GM12878 (cell line): ENCODE data around the gene CCDC182. TPM values are rescaled to one million over a fixed set of nuclear protein-coding genes. Genes with fewer than 3 reads are reported as not detected.

Experiments used
- ATAC-seq: fragments of 200-7000 bp; cut with Tn5 transposase; 3 replicates; pipeline ENCODE4 v1.9.1; 2020; ENCODE audit warnings: mild to moderate bottlenecking, moderate library complexity
- BruUV-seq: library from RNA; stranded (reverse); fragments of 400-500 nt; replicated peaks from 2 replicates; lab custom pipeline; 2021; lab: Mats Ljungman, UMichigan
- CTCF ChIA-PET: fragments of 300-600 bp; sonication (Branson Sonifier 250); formaldehyde crosslinking; extraction: SDS; loops from one replicate; lab custom pipeline; 2021; ENCODE audit warnings: inconsistent platforms; lab: Yijun Ruan, JAX
- POLR2A ChIA-PET: fragments of 350-600 bp; formaldehyde crosslinking; extraction: SDS; loops from one replicate; lab custom pipeline; 2021; ENCODE audit warnings: inconsistent platforms; lab: Charles Lee
- RAD21 ChIA-PET: fragments of 300-600 bp; sonication (Branson Sonifier 250); formaldehyde crosslinking; loops from one replicate; lab custom pipeline; 2023; ENCODE audit warnings: antibody characterized with exemption; ENCODE audit not compliant: unreplicated experiment; lab: Charles Lee
- SMC1A ChIA-PET: fragments of 300-600 bp; sonication (Branson Sonifier 250); formaldehyde crosslinking; loops from one replicate; lab custom pipeline; 2023; ENCODE audit not compliant: unreplicated experiment, uncharacterized antibody; lab: Charles Lee
- DNase-seq: peaks from one replicate; pipeline ENCODE4 v3.0.0-alpha.2; 2011; ENCODE audit warnings: low read depth, low spot score
- FAIRE-seq: peaks from 3 replicates; lab custom pipeline; 2011; peaks lifted over from hg19 to GRCh38; lab: Jason Lieb, UNC
- H2AFZ ChIP-seq: 2 replicates; pipeline ENCODE4 v1.6.0; 2011; ENCODE audit warnings: low read depth, low read length, control low read depth; ENCODE audit not compliant: control insufficient read depth
- H3K27ac ChIP-seq: 2 replicates; pipeline ENCODE4 v1.5.1; 2011; ENCODE audit warnings: control low read depth; ENCODE audit not compliant: control insufficient read depth, insufficient read depth
- H3K27me3 ChIP-seq, 2 experiments: replicated peaks in 1 of 2; 2 replicates each; pipeline versions ENCODE4 v1.6.0 to v1.6.1; 2011; ENCODE audit warnings: low read length in 1 of 2; ENCODE audit not compliant: control insufficient read depth in 2 of 2, insufficient read depth in 2 of 2
- H3K36me3 ChIP-seq, 2 experiments: 2 replicates each; pipeline ENCODE4 v1.5.1; 2011; ENCODE audit warnings: low read length in 1 of 2; ENCODE audit not compliant: control insufficient read depth in 2 of 2, insufficient read depth in 2 of 2
- H3K4me1 ChIP-seq: 2 replicates; pipeline ENCODE4 v1.6.1; 2011; ENCODE audit warnings: mild to moderate bottlenecking, low read length, moderate library complexity, mixed read lengths; ENCODE audit not compliant: control insufficient read depth, insufficient read depth
- H3K4me2 ChIP-seq: 2 replicates; pipeline ENCODE4 v1.6.0; 2011; ENCODE audit warnings: control low read depth; ENCODE audit not compliant: control insufficient read depth, insufficient read depth
- H3K4me3 ChIP-seq: fragments of 200-600 bp; sonication (generic); 2 replicates; pipeline ENCODE4 v1.5.1; 2016
- H3K79me2 ChIP-seq: 2 replicates; pipeline ENCODE4 v1.6.0; 2011; ENCODE audit warnings: low read length; ENCODE audit not compliant: control insufficient read depth, insufficient read depth
- H3K9ac ChIP-seq: 2 replicates; pipeline ENCODE4 v1.8.0; 2011; ENCODE audit warnings: low read length, control low read depth, mixed read lengths; ENCODE audit not compliant: control insufficient read depth, insufficient read depth
- H3K9me3 ChIP-seq: replicated peaks from 3 replicates; pipeline ENCODE4 v1.5.1; 2011; ENCODE audit warnings: mild to moderate bottlenecking, low read length; ENCODE audit not compliant: control insufficient read depth, insufficient read depth
- H4K20me1 ChIP-seq: 2 replicates; pipeline ENCODE4 v1.6.0; 2011; ENCODE audit not compliant: control insufficient read depth, insufficient read depth
- FOXM1 ChIP-seq: IDR thresholded peaks from 2 replicates; pipeline ENCODE4 v1.6.1; 2012; ENCODE audit warnings: low read depth, mild to moderate bottlenecking, inconsistent platforms, low read length, moderate library complexity
- JUNB ChIP-seq: IDR thresholded peaks from 2 replicates; pipeline ENCODE4 v1.6.1; 2016; ENCODE audit warnings: antibody characterized with exemption, mild to moderate bottlenecking
- MXI1 ChIP-seq: fragments of 150-350 bp; IDR thresholded peaks from 2 replicates; pipeline ENCODE4 v1.6.1; 2011; ENCODE audit warnings: low read depth, mild to moderate bottlenecking, inconsistent platforms, low read length, improper control_type of control experiment
- NFXL1 ChIP-seq: fragments of 450-650 bp; IDR thresholded peaks from 2 replicates; pipeline ENCODE4 v1.6.1; 2017; ENCODE audit warnings: antibody characterized with exemption, mild to moderate bottlenecking, borderline replicate concordance
- RB1 ChIP-seq: fragments of 450-650 bp; formaldehyde crosslinking; IDR thresholded peaks from 2 replicates; pipeline ENCODE4 v1.6.1; 2017; ENCODE audit warnings: mild to moderate bottlenecking, borderline replicate concordance
- RELA ChIP-seq: fragments of 450-650 bp; IDR thresholded peaks from 2 replicates; pipeline ENCODE4 v1.8.0; 2014; ENCODE audit warnings: borderline replicate concordance; ENCODE audit not compliant: partially characterized antibody
- RELB ChIP-seq: fragments of 450-650 bp; IDR thresholded peaks from 2 replicates; pipeline ENCODE4 v1.6.1; 2017; ENCODE audit warnings: low read depth, mild to moderate bottlenecking, moderate library complexity
- SUPT20H ChIP-seq: IDR thresholded peaks from 2 replicates; pipeline ENCODE4 v1.6.1; 2011; ENCODE audit warnings: low read depth, mild to moderate bottlenecking, low read length, moderate library complexity, borderline replicate concordance; ENCODE audit not compliant: control insufficient read depth
- USF1 ChIP-seq: IDR thresholded peaks from 2 replicates; pipeline ENCODE4 v1.6.1; 2011; ENCODE audit warnings: borderline replicate concordance, low read depth, mild to moderate bottlenecking, moderate library complexity, mixed read lengths, low read length; ENCODE audit not compliant: insufficient read depth; ENCODE audit errors: extremely low read length
- ZNF24 ChIP-seq: fragments of 450-650 bp; IDR thresholded peaks from 2 replicates; pipeline ENCODE4 v1.6.1; 2017; ENCODE audit warnings: antibody characterized with exemption, mild to moderate bottlenecking
- ZNF384 ChIP-seq: IDR thresholded peaks from 2 replicates; pipeline ENCODE4 v1.6.1; 2012; ENCODE audit warnings: low read depth, mild to moderate bottlenecking, low read length, improper control_type of control experiment, borderline replicate concordance
- WGBS: methylation state at CpG from one replicate; pipeline ENCODE4 v1.1.6; 2016; ENCODE audit warnings: low lambda C conversion rate; ENCODE audit not compliant: insufficient replicate concordance, insufficient coverage; ENCODE audit errors: missing lambda C conversion rate; 5-methylcytosine and 5-hydroxymethylcytosine counted together
- in situ Hi-C: fragments of 300-500 bp; cut with MboI; formaldehyde crosslinking; loops from 9 replicates; pipeline ENCODE4 v1.14.3; 2018; ENCODE audit warnings: mixed read lengths
- intact Hi-C: fragments of 100-400 bp; cut with micrococcal nuclease; formaldehyde crosslinking; loops from one replicate; pipeline ENCODE4 v1.14.2; 2022; ENCODE audit not compliant: unreplicated experiment
- polyA plus RNA-seq, 11 experiments: library from polyadenylated mRNA; depleted of rRNA in 4 of 11; unstranded in 6 of 11; stranded (reverse) in 5 of 11; fragments of >200 nt; fragmentation: Nextera tagmentation in 4 of 11; fragmentation: Illumina TruSeq in 1 of 11; extraction: Ambion mirVana in 4 of 11; extraction: Trizol in 1 of 11; gene quantifications; 1 replicate in 1 of 11; 2 replicates in 10 of 11; pipeline versions ENCODE4 v1.2.1 to v1.2.3, GENCODE V29; 2011 to 2016; ENCODE audit warnings: inconsistent platforms in 2 of 11, missing spikeins in 2 of 11, low read depth in 1 of 11
- total RNA-seq, 4 experiments: library from RNA; depleted of rRNA in 3 of 4; stranded (reverse); fragments of >200 nt in 3 of 4; fragmentation: Illumina TruSeq in 1 of 4; extraction: Trizol in 1 of 4; gene quantifications; 2 replicates each; pipeline versions ENCODE4 v1.2.1 to v1.2.3, GENCODE V29; 2013 to 2021
- TF ChIP-seq, protein P1 (sequence below): IDR thresholded peaks from 2 replicates; pipeline ENCODE4 v1.6.1; 2012; ENCODE audit warnings: low read depth, low read length, improper control_type of control experiment

CCDC182 gene
- total and polyA plus RNA-seq, 10 of the 15 experiments (the other 5 are each of a cell fraction or from before 2014, with no cell fraction given) = not detected

GRCh38 chr17:57727630-57728175, 17.4 kb downstream of the CCDC182 start:
- no peak for DNase-seq
- Histone ChIP-seq H3K27me3 (no peaks in the 10 kb centered on the region; a peak in 1 of 4 replicates), H3K9ac (no peak overlapping the region), H3K4me1 (peaks cover 18% of the 10 kb centered on the region), H2AFZ (no peak overlapping the region), H3K4me2 (no peak overlapping the region), H3K4me3 (no peak overlapping the region), H4K20me1 (no peaks in the 10 kb centered on the region; the same call in 1 of the 2 replicates), H3K36me3 (no peaks in the 10 kb centered on the region), H3K27ac (no peak overlapping the region), H3K79me2 (no peaks in the 10 kb centered on the region), H3K9me3 (no peaks in the 10 kb centered on the region)
- SMC1A ChIA-PET = interaction anchor here (0.6 kb wide), 1 partner anchor 1495 kb away, joined by 3 read pairs; no protein-coding TSS in a partner anchor
- BruUV-seq = no TSS peak
- RAD21 ChIA-PET = no interaction called here
- intact Hi-C loops (no loop called here), in situ Hi-C loops (no loop called here)
- WGBS = 37% methylated on average over 8 of the region's 8 CpGs
- TF ChIP-seq RB1 (no peak), MXI1 (no peak), ZNF24 (no peak), FOXM1 (no peak), JUNB (no peak), ZNF384 (no peak), RELA (no peak), NFXL1 (no peak), RELB (no peak), SUPT20H (no peak), USF1 (no peak)
- TF ChIP-seq, protein P1, sequence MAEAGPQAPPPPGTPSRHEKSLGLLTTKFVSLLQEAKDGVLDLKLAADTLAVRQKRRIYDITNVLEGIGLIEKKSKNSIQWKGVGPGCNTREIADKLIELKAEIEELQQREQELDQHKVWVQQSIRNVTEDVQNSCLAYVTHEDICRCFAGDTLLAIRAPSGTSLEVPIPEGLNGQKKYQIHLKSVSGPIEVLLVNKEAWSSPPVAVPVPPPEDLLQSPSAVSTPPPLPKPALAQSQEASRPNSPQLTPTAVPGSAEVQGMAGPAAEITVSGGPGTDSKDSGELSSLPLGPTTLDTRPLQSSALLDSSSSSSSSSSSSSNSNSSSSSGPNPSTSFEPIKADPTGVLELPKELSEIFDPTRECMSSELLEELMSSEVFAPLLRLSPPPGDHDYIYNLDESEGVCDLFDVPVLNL = no peak
- CTCF ChIA-PET = interaction anchor here (1.0 kb wide), 2 partner anchors 129 to 599 kb away, joined by 3 read pairs; no protein-coding TSS in a partner anchor
- POLR2A ChIA-PET = no interaction called here
- ATAC-seq = no peak
- no peak for FAIRE-seq
